Neural crest cell (in vitro differentiated cells): ENCODE data around the gene HECW1. TPM values are rescaled to one million over a fixed set of nuclear protein-coding genes. Genes with fewer than 3 reads are reported as not detected.
"Not testable (repeated sequence)": the region's sequence is repeated elsewhere in the genome, so short reads cannot be mapped to it uniquely, and the experiment has no call there.

Source experiments
- DNase-seq: peaks from one replicate; pipeline ENCODE4 v3.0.0; 2021; ENCODE audit warnings: low read depth, mixed read lengths, low spot score
- H3K27ac Mint-ChIP-seq: one replicate; pipeline ENCODE4 v1.8.0; 2021; ENCODE audit warnings: mild to moderate bottlenecking, mixed read lengths; ENCODE audit not compliant: unreplicated experiment
- H3K27me3 Mint-ChIP-seq: 2 replicates; pipeline ENCODE4 v1.8.0; 2021; ENCODE audit warnings: low read depth, mild to moderate bottlenecking, mixed read lengths
- H3K36me3 Mint-ChIP-seq: 2 replicates; pipeline ENCODE4 v1.8.0; 2021; ENCODE audit warnings: low read depth, mild to moderate bottlenecking, mixed read lengths
- H3K4me1 Mint-ChIP-seq: 2 replicates; pipeline ENCODE4 v1.8.0; 2021; ENCODE audit warnings: mixed read lengths
- H3K4me3 Mint-ChIP-seq: one replicate; pipeline ENCODE4 v1.8.0; 2021; ENCODE audit warnings: mild to moderate bottlenecking, mixed read lengths
- H3K9me3 Mint-ChIP-seq: 2 replicates; pipeline ENCODE4 v1.8.0; 2021; ENCODE audit warnings: mixed read lengths
- total RNA-seq: library from RNA; stranded (reverse); gene quantifications from 2 replicates; pipeline ENCODE4 v1.2.1, GENCODE V29; 2021
- TF ChIP-seq, protein P1 (sequence below): fragments of 200-600 bp; sonication (generic); conservative IDR thresholded peaks from 2 replicates; pipeline ENCODE4 v1.5.0; 2021; ENCODE audit warnings: antibody characterized with exemption, mild to moderate bottlenecking

HECW1 gene
- total RNA-seq, 1 donor from 2014 or later = 3.6 TPM

DNA sequence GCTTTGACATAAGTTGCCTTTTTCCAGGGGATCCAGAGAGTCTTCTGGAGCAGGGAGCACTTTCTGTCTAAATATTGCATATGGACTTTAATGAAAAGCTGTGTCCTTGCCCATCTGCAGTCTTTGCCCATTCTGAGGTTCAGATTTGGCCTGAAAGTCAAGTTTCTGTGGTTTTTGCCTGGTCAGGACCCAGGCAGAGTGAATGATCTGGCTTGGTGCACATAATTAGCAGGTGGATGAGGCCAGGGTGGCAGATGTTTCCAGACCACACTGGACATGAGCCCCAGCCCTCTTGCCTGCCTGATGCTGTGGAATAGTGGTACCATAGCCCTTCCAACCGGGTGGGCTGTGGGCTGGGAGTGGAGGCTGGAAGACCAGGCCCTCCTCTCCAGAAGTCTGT is 11.0 kb downstream of the HECW1 start:
- DNase-seq = no peak
- Mint-ChIP-seq H3K27ac (no peak overlapping the region), H3K27me3 (peaks cover 14% of the 10 kb centered on the region)

GRCh38 chr7:43124388-43124787 is 11.9 kb downstream of the HECW1 start:
- DNase-seq = no peak
- Mint-ChIP-seq H3K36me3 (no peaks in the 10 kb centered on the region), H3K4me1 (no peaks in the 10 kb centered on the region), H3K27me3 (peaks cover 14% of the 10 kb centered on the region), H3K9me3 (no peaks in the 10 kb centered on the region), H3K27ac (no peak overlapping the region), H3K4me3 (no peak overlapping the region)
- TF ChIP-seq, protein P1, sequence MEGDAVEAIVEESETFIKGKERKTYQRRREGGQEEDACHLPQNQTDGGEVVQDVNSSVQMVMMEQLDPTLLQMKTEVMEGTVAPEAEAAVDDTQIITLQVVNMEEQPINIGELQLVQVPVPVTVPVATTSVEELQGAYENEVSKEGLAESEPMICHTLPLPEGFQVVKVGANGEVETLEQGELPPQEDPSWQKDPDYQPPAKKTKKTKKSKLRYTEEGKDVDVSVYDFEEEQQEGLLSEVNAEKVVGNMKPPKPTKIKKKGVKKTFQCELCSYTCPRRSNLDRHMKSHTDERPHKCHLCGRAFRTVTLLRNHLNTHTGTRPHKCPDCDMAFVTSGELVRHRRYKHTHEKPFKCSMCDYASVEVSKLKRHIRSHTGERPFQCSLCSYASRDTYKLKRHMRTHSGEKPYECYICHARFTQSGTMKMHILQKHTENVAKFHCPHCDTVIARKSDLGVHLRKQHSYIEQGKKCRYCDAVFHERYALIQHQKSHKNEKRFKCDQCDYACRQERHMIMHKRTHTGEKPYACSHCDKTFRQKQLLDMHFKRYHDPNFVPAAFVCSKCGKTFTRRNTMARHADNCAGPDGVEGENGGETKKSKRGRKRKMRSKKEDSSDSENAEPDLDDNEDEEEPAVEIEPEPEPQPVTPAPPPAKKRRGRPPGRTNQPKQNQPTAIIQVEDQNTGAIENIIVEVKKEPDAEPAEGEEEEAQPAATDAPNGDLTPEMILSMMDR = no peak

More for the DNA sequence above, 11.0 kb downstream of the HECW1 start:
- H3K4me3 Mint-ChIP-seq = no peak overlapping the region
- H3K36me3 Mint-ChIP-seq = no peaks in the 10 kb centered on the region
- no peaks in the 10 kb centered on the region for H3K4me1 Mint-ChIP-seq
- no peaks in the 10 kb centered on the region for H3K9me3 Mint-ChIP-seq
- TF ChIP-seq, protein P1 = no peak

DNA sequence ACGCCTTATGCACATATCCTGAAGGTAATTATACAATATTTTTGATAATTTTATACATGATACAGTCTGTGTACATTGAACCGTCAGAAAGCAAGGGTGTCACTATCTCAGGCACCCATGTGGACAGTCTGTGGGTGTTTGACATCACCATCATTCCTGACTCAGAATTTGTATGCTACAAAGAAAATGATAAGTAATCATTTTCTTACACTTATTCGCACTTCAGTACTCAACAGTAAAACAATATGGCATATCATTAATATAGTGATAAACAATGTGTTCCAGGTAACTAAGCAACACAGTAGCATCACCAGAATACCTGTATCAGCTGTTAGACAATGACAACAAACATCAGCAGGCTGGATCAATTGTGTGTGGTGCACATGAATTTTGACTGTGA is 17.9 kb downstream of the HECW1 start:
- no peaks in the 10 kb centered on the region for H3K27me3 Mint-ChIP-seq
- DNase-seq = no peak
- no peaks in the 10 kb centered on the region for H3K36me3 Mint-ChIP-seq

GRCh38 chr7:43135129-43135528 is 22.7 kb downstream of the HECW1 start:
- H3K4me1 Mint-ChIP-seq = peaks cover 23% of the 10 kb centered on the region

More for the DNA sequence above, 17.9 kb downstream of the HECW1 start:
- Mint-ChIP-seq H3K9me3 (no peaks in the 10 kb centered on the region), H3K27ac (no peak overlapping the region), H3K4me1 (no peaks in the 10 kb centered on the region), H3K4me3 (no peak overlapping the region)
- TF ChIP-seq, protein P1 = no peak

GRCh38 chr7:43136064-43136463 is 23.6 kb downstream of the HECW1 start:
- no peaks in the 10 kb centered on the region for H3K27me3 Mint-ChIP-seq
- no peaks in the 10 kb centered on the region for H3K36me3 Mint-ChIP-seq
- H3K9me3 Mint-ChIP-seq = peaks cover 2% of the 10 kb centered on the region
- no peak for DNase-seq
- H3K4me3 Mint-ChIP-seq = no peak overlapping the region
- TF ChIP-seq, protein P1 = no peak
- H3K27ac Mint-ChIP-seq = no peak overlapping the region
- H3K4me1 Mint-ChIP-seq = peaks cover 29% of the 10 kb centered on the region

More at GRCh38 chr7:43135129-43135528, 22.7 kb downstream of the HECW1 start:
- Mint-ChIP-seq H3K9me3 (no peaks in the 10 kb centered on the region), H3K4me3 (no peak overlapping the region), H3K27me3 (no peaks in the 10 kb centered on the region), H3K27ac (no peak overlapping the region), H3K36me3 (no peaks in the 10 kb centered on the region)
- DNase-seq = no peak
- TF ChIP-seq, protein P1 = no peak

- not testable (repeated sequence) for H3K9me3 Mint-ChIP-seq, H3K27ac Mint-ChIP-seq, H3K36me3 Mint-ChIP-seq, DNase-seq, H3K4me3 Mint-ChIP-seq, H3K27me3 Mint-ChIP-seq
- H3K4me1 Mint-ChIP-seq = peaks cover 29% of the 10 kb centered on the region
Measured at GRCh38 chr7:43137121-43137744, 24.8 kb downstream of the HECW1 start.
